Measurements from ENCODE around the gene COX15. TPM values are rescaled to one million over a fixed set of nuclear protein-coding genes. Genes with fewer than 3 reads are reported as not detected.

COX15 gene
- total and polyA plus RNA-seq, 2 donors (not counting 3 experiments of a cell fraction or from before 2014, with no cell fraction given): 16.6 to 34.6 TPM

DNA sequence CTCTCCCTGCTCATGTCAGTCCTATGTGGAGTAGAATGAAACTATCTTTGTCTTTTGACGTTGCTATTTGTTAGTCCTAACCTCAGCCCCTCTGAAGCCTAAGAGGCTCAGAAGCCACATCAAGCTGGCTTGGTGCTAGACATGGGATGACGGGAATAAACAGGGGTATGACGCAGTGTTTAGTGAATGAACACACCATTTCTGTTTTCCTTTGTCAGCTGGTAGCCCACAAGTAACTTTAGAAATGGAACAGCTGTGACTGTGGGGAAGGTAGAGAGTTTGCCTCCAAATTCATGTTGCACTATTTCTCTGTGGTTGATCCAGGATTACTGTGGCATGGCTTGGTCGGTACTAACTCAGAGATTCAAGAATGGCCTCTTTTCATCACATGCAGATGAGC, 31.3 kb downstream of the COX15 start:
- H3K4me1 ChIP-seq (ENCODE audit: control insufficient read depth, extremely low read depth, insufficient read depth, low read length): no peaks in the 10 kb centered on the region
- no peak for TF ChIP-seq JUN (IDR thresholded peaks at IDR 0.05; ENCODE audit: borderline replicate concordance, insufficient read depth, insufficient read length, low read depth)
- no peak for TF ChIP-seq MYC (IDR thresholded peaks at IDR 0.05; ENCODE audit: low read depth, low read length)
- no peak for TF ChIP-seq POLR2AphosphoS5 (IDR thresholded peaks at IDR 0.05; ENCODE audit: insufficient read depth, low read depth, low read length)
- CTCF ChIA-PET: no interaction called here

DNA sequence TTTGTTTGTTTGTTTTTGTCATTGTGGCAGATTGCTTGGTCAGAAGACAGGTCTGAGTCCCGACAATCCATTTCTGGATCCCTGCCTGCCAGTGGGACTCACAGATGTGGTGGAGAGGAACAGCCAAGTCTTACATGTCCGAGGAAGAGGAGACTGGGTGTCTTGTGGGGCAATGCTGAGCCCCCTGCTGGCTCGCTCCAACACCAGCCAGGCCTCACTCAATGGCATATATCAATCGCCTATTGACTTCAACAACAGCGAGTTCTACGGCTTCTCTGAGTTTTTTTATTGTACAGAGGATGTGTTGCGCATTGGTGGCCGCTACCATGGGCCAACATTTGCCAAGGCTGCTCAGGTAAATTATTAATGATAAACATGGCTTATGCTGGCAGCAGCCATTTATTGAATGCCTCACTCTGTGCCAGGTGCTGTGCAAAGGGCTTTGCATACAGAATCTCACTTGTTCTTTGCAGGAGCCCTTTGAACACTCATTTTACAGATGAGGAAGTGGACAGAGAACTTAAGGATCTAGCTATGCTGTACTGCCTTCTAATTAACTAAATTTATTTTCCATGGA, 33.3 kb downstream of the COX15 start:
- Histone ChIP-seq H3K79me2 (ENCODE audit: control insufficient read depth, insufficient read depth, low read length) (no peaks in the 10 kb centered on the region), H3K9ac (replicated peaks; ENCODE audit: extremely low read depth, insufficient read depth, low read length) (no peak overlapping the region), H3K4me2 (ENCODE audit: insufficient read depth, low read length) (no peak overlapping the region), H3K4me3 (replicated peaks in 1 of 3; ENCODE audit: insufficient read depth in 1 of 3, low read depth in 1 of 3, low read length in 3 of 3) (no peak overlapping the region), H3K9me3 (replicated peaks; ENCODE audit: control insufficient read depth, insufficient read depth, low read length) (no peaks in the 10 kb centered on the region), H2AFZ (ENCODE audit: low read depth, low read length) (no peak overlapping the region), H3K4me1 (ENCODE audit: control insufficient read depth, extremely low read depth, insufficient read depth, low read length) (no peaks in the 10 kb centered on the region), H3K9me1 (replicated peaks; ENCODE audit: control insufficient read depth, extremely low read depth, insufficient read depth, low read length) (no peaks in the 10 kb centered on the region), H3K27ac (ENCODE audit: insufficient read depth, low read depth, low read length) (no peak overlapping the region), H3K27me3 (ENCODE audit: control insufficient read depth in 2 of 2, insufficient read depth in 2 of 2, low read length in 2 of 2) (no peaks in the 10 kb centered on the region), H4K20me1 (replicated peaks; ENCODE audit: control insufficient read depth, extremely low read depth, insufficient read depth, low read length) (no peaks in the 10 kb centered on the region), H3K36me3 (ENCODE audit: control insufficient read depth in 2 of 2, extremely low read depth in 1 of 2, insufficient read depth in 2 of 2, low read length in 2 of 2) (peaks cover 15 to 26% of the 10 kb centered on the region in 2 experiments)
- FAIRE-seq: no peak
- dilution Hi-C loops (cut with MboI; ENCODE audit: extremely low pct_ligation_motif_present, low sequenced_read_pairs) (no loop called here), intact Hi-C loops (cut with micrococcal nuclease) (loop anchor here (1.0 kb wide), 1 partner anchor 68 kb away; no protein-coding TSS in a partner anchor)
- POLR2A ChIA-PET: no interaction called here
- BruUV-seq (replicated peaks): no TSS peak
- no peak for TF ChIP-seq FOS (IDR thresholded peaks at IDR 0.05; ENCODE audit: borderline replicate concordance, insufficient read depth, low read length)
- TF ChIP-seq, protein P1, sequence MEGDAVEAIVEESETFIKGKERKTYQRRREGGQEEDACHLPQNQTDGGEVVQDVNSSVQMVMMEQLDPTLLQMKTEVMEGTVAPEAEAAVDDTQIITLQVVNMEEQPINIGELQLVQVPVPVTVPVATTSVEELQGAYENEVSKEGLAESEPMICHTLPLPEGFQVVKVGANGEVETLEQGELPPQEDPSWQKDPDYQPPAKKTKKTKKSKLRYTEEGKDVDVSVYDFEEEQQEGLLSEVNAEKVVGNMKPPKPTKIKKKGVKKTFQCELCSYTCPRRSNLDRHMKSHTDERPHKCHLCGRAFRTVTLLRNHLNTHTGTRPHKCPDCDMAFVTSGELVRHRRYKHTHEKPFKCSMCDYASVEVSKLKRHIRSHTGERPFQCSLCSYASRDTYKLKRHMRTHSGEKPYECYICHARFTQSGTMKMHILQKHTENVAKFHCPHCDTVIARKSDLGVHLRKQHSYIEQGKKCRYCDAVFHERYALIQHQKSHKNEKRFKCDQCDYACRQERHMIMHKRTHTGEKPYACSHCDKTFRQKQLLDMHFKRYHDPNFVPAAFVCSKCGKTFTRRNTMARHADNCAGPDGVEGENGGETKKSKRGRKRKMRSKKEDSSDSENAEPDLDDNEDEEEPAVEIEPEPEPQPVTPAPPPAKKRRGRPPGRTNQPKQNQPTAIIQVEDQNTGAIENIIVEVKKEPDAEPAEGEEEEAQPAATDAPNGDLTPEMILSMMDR (IDR thresholded peaks at IDR 0.05; ENCODE audit: extremely low read depth in 1 of 2, insufficient read depth in 1 of 2, low read depth in 1 of 2, low read length in 2 of 2): peak; percentile 11 to 27
- DNase-seq (ENCODE audit: low read depth, low spot score): peak; percentile 7
- CTCF ChIA-PET: no interaction called here

More for the DNA sequence above, 31.3 kb downstream of the COX15 start:
- DNase-seq (ENCODE audit: low read depth, low spot score) (no peak), FAIRE-seq (no peak)
- intact Hi-C loops (cut with micrococcal nuclease): no loop called here
- no peaks in the 10 kb centered on the region for H3K79me2 ChIP-seq (ENCODE audit: control insufficient read depth, insufficient read depth, low read length)
- H3K9me3 ChIP-seq (replicated peaks; ENCODE audit: control insufficient read depth, insufficient read depth, low read length): no peaks in the 10 kb centered on the region
- H3K27me3 ChIP-seq (ENCODE audit: control insufficient read depth in 2 of 2, insufficient read depth in 2 of 2, low read length in 2 of 2): no peaks in the 10 kb centered on the region
- H4K20me1 ChIP-seq (replicated peaks; ENCODE audit: control insufficient read depth, extremely low read depth, insufficient read depth, low read length): no peaks in the 10 kb centered on the region
- no peak overlapping the region for H3K9ac ChIP-seq (replicated peaks; ENCODE audit: extremely low read depth, insufficient read depth, low read length)
- BruUV-seq (replicated peaks): no TSS peak
- H3K27ac ChIP-seq (ENCODE audit: insufficient read depth, low read depth, low read length): no peak overlapping the region
- no peaks in the 10 kb centered on the region for H3K9me1 ChIP-seq (replicated peaks; ENCODE audit: control insufficient read depth, extremely low read depth, insufficient read depth, low read length)
- H2AFZ ChIP-seq (ENCODE audit: low read depth, low read length): no peak overlapping the region
- no peak overlapping the region for H3K4me2 ChIP-seq (ENCODE audit: insufficient read depth, low read length)
- peaks cover 19 to 36% of the 10 kb centered on the region in 2 experiments for H3K36me3 ChIP-seq (ENCODE audit: control insufficient read depth in 2 of 2, extremely low read depth in 1 of 2, insufficient read depth in 2 of 2, low read length in 2 of 2)
- dilution Hi-C loops (cut with MboI; ENCODE audit: extremely low pct_ligation_motif_present, low sequenced_read_pairs): no loop called here
- POLR2A ChIA-PET: no interaction called here
- H3K4me3 ChIP-seq (replicated peaks in 1 of 3; ENCODE audit: insufficient read depth in 1 of 3, low read depth in 1 of 3, low read length in 3 of 3): no peak overlapping the region
